Activated CD4-positive, alpha-beta T cell treated with anti-CD3 and anti-CD28 coated beads for 1 hour (primary cell): Measurements from ENCODE around the gene ANKRD9.

Source experiments
- DNase-seq: peaks from one replicate; pipeline ENCODE4 v3.0.0-alpha.2; 2020

Gene ANKRD9

GRCh38 chr14:102471921-102472790 lies 37.4 kb downstream of the ANKRD9 start:
- no peak for DNase-seq

- DNase-seq, result no peak
These were observed 40.3 kb downstream of the ANKRD9 start for GRCh38 chr14:102469261-102469660.

GRCh38 chr14:102464846-102465341 lies 44.7 kb downstream of the ANKRD9 start:
- no peak for DNase-seq

GRCh38 chr14:102464006-102464405 lies 45.6 kb downstream of the ANKRD9 start:
- no peak for DNase-seq

GRCh38 chr14:102462391-102462790 lies 47.2 kb downstream of the ANKRD9 start:
- DNase-seq, result no peak

GRCh38 chr14:102461490-102462338 lies 47.9 kb downstream of the ANKRD9 start:
- DNase-seq, result no peak

- no peak for DNase-seq
These were observed 52.1 kb downstream of the ANKRD9 start for GRCh38 chr14:102457509-102457908.

GRCh38 chr14:102454711-102455110 lies 54.9 kb downstream of the ANKRD9 start:
- no peak for DNase-seq

GRCh38 chr14:102452302-102452701 lies 57.3 kb downstream of the ANKRD9 start:
- DNase-seq, result no peak
